Endothelial cell (in vitro differentiated cells): ENCODE results near the gene SHROOM3. TPM values are rescaled to one million over a fixed set of nuclear protein-coding genes. Genes with fewer than 3 reads are reported as not detected.

ENCODE experiments used
- DNase-seq: peaks from one replicate; pipeline ENCODE4 v3.0.0; 2021; ENCODE audit warnings: low spot score
- H3K27ac Mint-ChIP-seq: one replicate; pipeline ENCODE4 v1.8.0; 2021; ENCODE audit warnings: mixed read lengths, inconsistent platforms; ENCODE audit not compliant: unreplicated experiment
- H3K27me3 Mint-ChIP-seq: one replicate; pipeline ENCODE4 v1.8.0; 2021; ENCODE audit warnings: mild to moderate bottlenecking, moderate library complexity, mixed read lengths, inconsistent platforms; ENCODE audit not compliant: unreplicated experiment
- H3K36me3 Mint-ChIP-seq: one replicate; pipeline ENCODE4 v1.8.0; 2021; ENCODE audit warnings: mild to moderate bottlenecking, low read depth, mixed read lengths, inconsistent platforms; ENCODE audit not compliant: unreplicated experiment
- H3K4me1 Mint-ChIP-seq: one replicate; pipeline ENCODE4 v1.8.0; 2021; ENCODE audit warnings: mild to moderate bottlenecking, mixed read lengths, inconsistent platforms; ENCODE audit not compliant: unreplicated experiment
- H3K4me3 Mint-ChIP-seq: one replicate; pipeline ENCODE4 v1.8.0; 2021; ENCODE audit warnings: mild to moderate bottlenecking, mixed read lengths, inconsistent platforms; ENCODE audit not compliant: unreplicated experiment
- H3K9me3 Mint-ChIP-seq: one replicate; pipeline ENCODE4 v1.8.0; 2021; ENCODE audit warnings: mixed read lengths, inconsistent platforms; ENCODE audit not compliant: unreplicated experiment
- CTCF ChIP-seq: fragments of 200-600 bp; sonication (generic); IDR thresholded peaks from one replicate; pipeline ENCODE4 v1.5.0; 2021; ENCODE audit warnings: antibody characterized with exemption; ENCODE audit not compliant: unreplicated experiment
- total RNA-seq: library from RNA; stranded (reverse); fragmentation: NEBNext Ultra II Directional; extraction: Animal tissue kit (Norgen Biotek cat#: 25700); gene quantifications from one replicate; pipeline ENCODE4 v1.2.1, GENCODE V29; 2021; ENCODE audit not compliant: unreplicated experiment

The SHROOM3 gene
- total RNA-seq, 1 donor from 2014 or later, result 7.9 TPM

GRCh38 chr4:76550966-76551780 is 116.1 kb downstream of the SHROOM3 start:
- DNase-seq, result no peak
- H3K4me1 Mint-ChIP-seq, result peaks cover 8% of the 10 kb centered on the region
- no peak overlapping the region for H3K4me3 Mint-ChIP-seq
- H3K27ac Mint-ChIP-seq, result no peak overlapping the region
- TF ChIP-seq CTCF, result no peak
- no peaks in the 10 kb centered on the region for H3K36me3 Mint-ChIP-seq
- H3K27me3 Mint-ChIP-seq, result peaks cover 2% of the 10 kb centered on the region
- H3K9me3 Mint-ChIP-seq, result no peaks in the 10 kb centered on the region

GRCh38 chr4:76554630-76555029 is 119.6 kb downstream of the SHROOM3 start:
- H3K4me1 Mint-ChIP-seq, result peaks cover 11% of the 10 kb centered on the region
- TF ChIP-seq CTCF, result no peak
- H3K4me3 Mint-ChIP-seq, result no peak overlapping the region
- H3K9me3 Mint-ChIP-seq, result no peaks in the 10 kb centered on the region
- H3K27me3 Mint-ChIP-seq, result peaks cover 2% of the 10 kb centered on the region
- DNase-seq, result no peak
- H3K36me3 Mint-ChIP-seq, result no peaks in the 10 kb centered on the region
- no peak overlapping the region for H3K27ac Mint-ChIP-seq

- H3K27me3 Mint-ChIP-seq, result peaks cover 5% of the 10 kb centered on the region
- no peaks in the 10 kb centered on the region for H3K36me3 Mint-ChIP-seq
- peaks cover 8% of the 10 kb centered on the region for H3K4me1 Mint-ChIP-seq
- H3K27ac Mint-ChIP-seq, result no peak overlapping the region
- DNase-seq, result no peak
- TF ChIP-seq CTCF, result no peak
- no peak overlapping the region for H3K4me3 Mint-ChIP-seq
- H3K9me3 Mint-ChIP-seq, result no peaks in the 10 kb centered on the region
These were observed 121.4 kb downstream of the SHROOM3 start for GRCh38 chr4:76556452-76556851.

GRCh38 chr4:76558396-76559235 is 123.6 kb downstream of the SHROOM3 start:
- H3K9me3 Mint-ChIP-seq, result no peaks in the 10 kb centered on the region
- H3K4me3 Mint-ChIP-seq, result no peak overlapping the region
- peaks cover 5% of the 10 kb centered on the region for H3K27me3 Mint-ChIP-seq
- H3K36me3 Mint-ChIP-seq, result no peaks in the 10 kb centered on the region
- TF ChIP-seq CTCF, result no peak
- DNase-seq, result no peak
- peaks cover 3% of the 10 kb centered on the region for H3K4me1 Mint-ChIP-seq
- no peak overlapping the region for H3K27ac Mint-ChIP-seq
